Suprapubic skin (tissue), 4 donors: ENCODE results near the gene RGS17. TPM values are rescaled to one million over a fixed set of nuclear protein-coding genes. Genes with fewer than 3 reads are reported as not detected.

Source experiments
- DNase-seq, 2 donors: peaks; one replicate each; pipeline ENCODE4 v3.0.0-alpha.2; 2019; ENCODE audit warnings: low spot score in 2 of 2
- H3K27ac ChIP-seq: fragments of 200-600 bp; sonication (generic); one replicate; pipeline ENCODE4 v1.5.1; 2019
- H3K27me3 ChIP-seq: fragments of 200-600 bp; sonication (generic); one replicate; pipeline ENCODE4 v1.5.1; 2019
- H3K36me3 ChIP-seq: fragments of 200-600 bp; sonication (generic); one replicate; pipeline ENCODE4 v1.5.1; 2019
- H3K4me1 ChIP-seq: fragments of 200-600 bp; sonication (generic); one replicate; pipeline ENCODE4 v1.5.1; 2019
- H3K4me3 ChIP-seq: fragments of 200-600 bp; sonication (generic); one replicate; pipeline ENCODE4 v1.5.1; 2019; ENCODE audit warnings: mild to moderate bottlenecking
- H3K9me3 ChIP-seq: fragments of 200-600 bp; sonication (generic); one replicate; pipeline ENCODE4 v1.5.1; 2019
- EP300 ChIP-seq: sonication (generic); formaldehyde crosslinking; IDR thresholded peaks from one replicate; pipeline ENCODE4 v1.6.1; 2017; ENCODE audit warnings: antibody characterized with exemption
- POLR2A ChIP-seq, 2 donors: fragments of 450-650 bp; IDR thresholded peaks; one replicate each; pipeline ENCODE4 v1.6.1; 2017; ENCODE audit warnings: antibody characterized with exemption in 2 of 2, mild to moderate bottlenecking in 2 of 2, moderate library complexity in 2 of 2
- POLR2AphosphoS5 ChIP-seq, 3 donors: sonication (generic); formaldehyde crosslinking; IDR thresholded peaks; one replicate each; pipeline ENCODE4 v1.6.1; 2017; ENCODE audit warnings: antibody characterized with exemption in 3 of 3
- WGBS: methylation state at CpG from one replicate; pipeline ENCODE4 v1.1.5; 2018; 5-methylcytosine and 5-hydroxymethylcytosine counted together
- total RNA-seq, 4 donors: library from RNA; depleted of rRNA; stranded (reverse); fragments of >200 nt; gene quantifications; one replicate each; pipeline ENCODE4 v1.1.0, GENCODE V29; 2016
- TF ChIP-seq, protein P1 (sequence below), 2 donors: fragments of 200-600 bp in 1 of 2; fragments of 450-650 bp in 1 of 2; sonication (generic) in 1 of 2; IDR thresholded peaks; one replicate each; pipeline ENCODE4 v1.5.1; 2016 to 2019; ENCODE audit warnings: antibody characterized with exemption in 2 of 2, mild to moderate bottlenecking in 1 of 2, moderate library complexity in 1 of 2

RGS17 gene
- total RNA-seq, 4 donors from 2014 or later = 0.08 to 1.8 (median 0.26) TPM

- WGBS = 92% methylated on average over 24 of the region's 24 CpGs
Measured at GRCh38 chr6:152959333-152959732, 171.7 kb downstream of the RGS17 start.

GRCh38 chr6:152957796-152958195, 173.3 kb downstream of the RGS17 start:
- Histone ChIP-seq H3K27me3 (peaks cover 4% of the 10 kb centered on the region), H3K36me3 (no peaks in the 10 kb centered on the region), H3K27ac (no peak overlapping the region), H3K4me1 (no peaks in the 10 kb centered on the region), H3K9me3 (no peaks in the 10 kb centered on the region), H3K4me3 (no peak overlapping the region)
- 73% methylated on average over 1 of the region's 1 CpG for WGBS
- TF ChIP-seq POLR2AphosphoS5 (IDR thresholded peaks at IDR 0.05) (no peak), POLR2A (IDR thresholded peaks at IDR 0.05) (no peak), EP300 (no peak)
- TF ChIP-seq, protein P1, sequence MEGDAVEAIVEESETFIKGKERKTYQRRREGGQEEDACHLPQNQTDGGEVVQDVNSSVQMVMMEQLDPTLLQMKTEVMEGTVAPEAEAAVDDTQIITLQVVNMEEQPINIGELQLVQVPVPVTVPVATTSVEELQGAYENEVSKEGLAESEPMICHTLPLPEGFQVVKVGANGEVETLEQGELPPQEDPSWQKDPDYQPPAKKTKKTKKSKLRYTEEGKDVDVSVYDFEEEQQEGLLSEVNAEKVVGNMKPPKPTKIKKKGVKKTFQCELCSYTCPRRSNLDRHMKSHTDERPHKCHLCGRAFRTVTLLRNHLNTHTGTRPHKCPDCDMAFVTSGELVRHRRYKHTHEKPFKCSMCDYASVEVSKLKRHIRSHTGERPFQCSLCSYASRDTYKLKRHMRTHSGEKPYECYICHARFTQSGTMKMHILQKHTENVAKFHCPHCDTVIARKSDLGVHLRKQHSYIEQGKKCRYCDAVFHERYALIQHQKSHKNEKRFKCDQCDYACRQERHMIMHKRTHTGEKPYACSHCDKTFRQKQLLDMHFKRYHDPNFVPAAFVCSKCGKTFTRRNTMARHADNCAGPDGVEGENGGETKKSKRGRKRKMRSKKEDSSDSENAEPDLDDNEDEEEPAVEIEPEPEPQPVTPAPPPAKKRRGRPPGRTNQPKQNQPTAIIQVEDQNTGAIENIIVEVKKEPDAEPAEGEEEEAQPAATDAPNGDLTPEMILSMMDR (IDR thresholded peaks at IDR 0.05) = no peak
- DNase-seq = no peak

More at GRCh38 chr6:152959333-152959732, 171.7 kb downstream of the RGS17 start:
- no peak for DNase-seq
- Histone ChIP-seq H3K27me3 (peaks cover 4% of the 10 kb centered on the region), H3K4me1 (no peaks in the 10 kb centered on the region), H3K36me3 (no peaks in the 10 kb centered on the region), H3K9me3 (no peaks in the 10 kb centered on the region), H3K27ac (no peak overlapping the region), H3K4me3 (no peak overlapping the region)
- TF ChIP-seq, protein P1 (IDR thresholded peaks at IDR 0.05) = no peak
- TF ChIP-seq POLR2A (IDR thresholded peaks at IDR 0.05) = no peak
- no peak for TF ChIP-seq POLR2AphosphoS5 (IDR thresholded peaks at IDR 0.05)
- no peak for TF ChIP-seq EP300

Other genes starting within 250 kb of the RGS17 start
- 1 to 10 TPM; 2.4 to 3.5 (median 3.3) TPM for gene FBXO5, start 148.2 kb downstream of the RGS17 start, total RNA-seq
- 10 to 100 TPM; 10.7 to 16.5 (median 12.3) TPM for gene MTRF1L, start 128.6 kb downstream of the RGS17 start, total RNA-seq